WTC11 (cell line): ENCODE results near the gene SPDYE6. TPM values are rescaled to one million over a fixed set of nuclear protein-coding genes. Genes with fewer than 3 reads are reported as not detected.

ENCODE experiments used
- ATAC-seq: fragments of 200-7000 bp; cut with Tn5 transposase; 2 replicates; pipeline ENCODE4 v1.10.0; 2021; ENCODE audit warnings: mild to moderate bottlenecking, moderate library complexity
- CTCF ChIA-PET: fragments of 300-600 bp; sonication (Branson Sonifier 250); formaldehyde crosslinking; loops from one replicate; lab custom pipeline; 2021; ENCODE audit warnings: antibody characterized with exemption; lab: Charles Lee
- POLR2A ChIA-PET: fragments of 350-600 bp; sonication (Branson Sonifier 250); formaldehyde crosslinking; loops from one replicate; lab custom pipeline; 2021; ENCODE audit warnings: antibody characterized with exemption; lab: Charles Lee
- DNase-seq: peaks from one replicate; pipeline ENCODE4 v3.0.0; 2021; ENCODE audit warnings: low spot score
- H3K27ac Mint-ChIP-seq: 2 replicates; pipeline ENCODE4 v1.8.0; 2021; ENCODE audit warnings: mixed read lengths
- H3K27me3 Mint-ChIP-seq: 2 replicates; pipeline ENCODE4 v1.8.0; 2021; ENCODE audit warnings: low read depth, mild to moderate bottlenecking, moderate library complexity, mixed read lengths
- H3K36me3 Mint-ChIP-seq: 2 replicates; pipeline ENCODE4 v1.8.0; 2021; ENCODE audit warnings: mixed read lengths
- H3K4me1 Mint-ChIP-seq: 2 replicates; pipeline ENCODE4 v1.8.0; 2022; ENCODE audit warnings: mixed read lengths
- H3K4me3 Mint-ChIP-seq: 2 replicates; pipeline ENCODE4 v1.8.0; 2021; ENCODE audit warnings: mild to moderate bottlenecking, moderate library complexity, mixed read lengths
- H3K9me3 Mint-ChIP-seq: 2 replicates; pipeline ENCODE4 v1.8.0; 2021; ENCODE audit warnings: mixed read lengths
- ATF3 ChIP-seq: sonication (generic); formaldehyde crosslinking; conservative IDR thresholded peaks from 2 replicates; pipeline ENCODE4 v1.8.1; 2022; ENCODE audit warnings: mild to moderate bottlenecking, missing genetic modification reagents
- ELF4 ChIP-seq: sonication (generic); formaldehyde crosslinking; IDR thresholded peaks from 2 replicates; pipeline ENCODE4 v1.8.1; 2022; ENCODE audit warnings: low read depth, mild to moderate bottlenecking, moderate library complexity, missing genetic modification reagents
- ERG ChIP-seq: fragments of 250-450 bp; sonication (Bioruptor Pico); IDR thresholded peaks from 2 replicates; pipeline ENCODE4 v1.8.0; 2021; ENCODE audit warnings: mild to moderate bottlenecking
- GABPB1 ChIP-seq: sonication (generic); formaldehyde crosslinking; IDR thresholded peaks from 2 replicates; pipeline ENCODE4 v1.8.1; 2023; ENCODE audit warnings: mild to moderate bottlenecking, missing genetic modification reagents
- JUN ChIP-seq: sonication (generic); formaldehyde crosslinking; IDR thresholded peaks from 2 replicates; pipeline ENCODE4 v1.8.0; 2023; ENCODE audit warnings: mild to moderate bottlenecking, missing genetic modification reagents
- MAX ChIP-seq: sonication (generic); formaldehyde crosslinking; IDR thresholded peaks from 2 replicates; pipeline ENCODE4 v1.8.0; 2022; ENCODE audit warnings: mild to moderate bottlenecking, missing genetic modification reagents
- NR3C1 ChIP-seq: sonication (generic); formaldehyde crosslinking; conservative IDR thresholded peaks from 2 replicates; pipeline ENCODE4 v1.8.1; 2023; ENCODE audit warnings: low read depth, mild to moderate bottlenecking, missing genetic modification reagents
- RELA ChIP-seq: sonication (generic); formaldehyde crosslinking; IDR thresholded peaks from 2 replicates; pipeline ENCODE4 v1.8.1; 2022; ENCODE audit warnings: missing genetic modification reagents, mild to moderate bottlenecking, borderline replicate concordance
- SP1 ChIP-seq: sonication (generic); formaldehyde crosslinking; conservative IDR thresholded peaks from 2 replicates; pipeline ENCODE4 v1.8.1; 2022; ENCODE audit warnings: missing genetic modification reagents
- TCF7 ChIP-seq: sonication (generic); formaldehyde crosslinking; IDR thresholded peaks from 2 replicates; pipeline ENCODE4 v1.8.0; 2022; ENCODE audit warnings: mild to moderate bottlenecking, low read depth, missing genetic modification reagents, moderate library complexity
- TP53 ChIP-seq: sonication (generic); formaldehyde crosslinking; IDR thresholded peaks from 2 replicates; pipeline ENCODE4 v1.8.1; 2023; ENCODE audit warnings: mild to moderate bottlenecking, missing genetic modification reagents
- USF2 ChIP-seq: sonication (generic); formaldehyde crosslinking; IDR thresholded peaks from 2 replicates; pipeline ENCODE4 v1.8.1; 2023; ENCODE audit warnings: mild to moderate bottlenecking, missing genetic modification reagents, moderate library complexity
- ZBTB43 ChIP-seq: sonication (generic); formaldehyde crosslinking; IDR thresholded peaks from 2 replicates; pipeline ENCODE4 v1.8.1; 2023; ENCODE audit warnings: mild to moderate bottlenecking, missing genetic modification reagents
- ZMAT4 ChIP-seq: fragments of 250-450 bp; sonication (Bioruptor Pico); IDR thresholded peaks from 2 replicates; pipeline ENCODE4 v1.9.0; 2021; ENCODE audit warnings: mild to moderate bottlenecking
- ZNF121 ChIP-seq: sonication (generic); formaldehyde crosslinking; IDR thresholded peaks from 2 replicates; pipeline ENCODE4 v1.8.0; 2023; ENCODE audit warnings: missing genetic modification reagents
- ZNF219 ChIP-seq: sonication (generic); formaldehyde crosslinking; IDR thresholded peaks from 2 replicates; pipeline ENCODE4 v1.8.0; 2023; ENCODE audit warnings: missing genetic modification reagents, mild to moderate bottlenecking, borderline replicate concordance
- ZNF232 ChIP-seq: sonication (generic); formaldehyde crosslinking; IDR thresholded peaks from 2 replicates; pipeline ENCODE4 v1.8.0; 2022; ENCODE audit warnings: mild to moderate bottlenecking, missing genetic modification reagents
- ZNF396 ChIP-seq: fragments of 250-450 bp; sonication (Bioruptor Pico); IDR thresholded peaks from 2 replicates; pipeline ENCODE4 v1.8.0; 2021; ENCODE audit warnings: mild to moderate bottlenecking, moderate library complexity, borderline replicate concordance
- total RNA-seq: library from RNA; stranded (reverse); gene quantifications from 3 replicates; pipeline ENCODE4 v1.2.3, GENCODE V29; 2021

The SPDYE6 gene
- total RNA-seq, 1 experiment from 2014 or later = not detected

- POLR2A ChIA-PET = interaction anchor here (0.6 kb wide), 1 partner anchor 15 kb away, joined by 3 read pairs; no protein-coding TSS in a partner anchor
- peak; percentile 74 for ATAC-seq
Measured at GRCh38 chr7:102321351-102322201, 34.7 kb downstream of the SPDYE6 start.

GRCh38 chr7:102320601-102321350 is 35.5 kb downstream of the SPDYE6 start:
- Mint-ChIP-seq H3K9me3 (no peaks in the 10 kb centered on the region), H3K27ac (no peak overlapping the region), H3K36me3 (peaks cover 6% of the 10 kb centered on the region), H3K4me3 (peak overlapping the region; percentile 34), H3K4me1 (peaks cover 19% of the 10 kb centered on the region), H3K27me3 (peaks cover 13% of the 10 kb centered on the region)
- ChIA-PET POLR2A (no interaction called here), CTCF (interaction anchor here (0.6 to 2.2 kb wide), 8 partner anchors 20 to 778 kb away, joined by 3 to 17 read pairs (median 5); partner anchors contain the start of gene PRKRIP1)
- TF ChIP-seq RELA (no peak), ZNF232 (CRISPR knock-in tag) (no peak), USF2 (no peak), ZNF121 (0 out of 2 replicates have a peak, but pooled peaks have one; percentile 2), NR3C1 (0 out of 2 replicates have a peak, but pooled peaks have one; percentile 22)
- DNase-seq (no peak), ATAC-seq (peak; percentile 7)

More at GRCh38 chr7:102321351-102322201, 34.7 kb downstream of the SPDYE6 start:
- Mint-ChIP-seq H3K36me3 (peaks cover 6% of the 10 kb centered on the region), H3K9me3 (no peaks in the 10 kb centered on the region), H3K27ac (no peak overlapping the region), H3K4me1 (peaks cover 19% of the 10 kb centered on the region), H3K27me3 (peaks cover 13% of the 10 kb centered on the region)
- CTCF ChIA-PET = interaction anchor here (0.6 to 2.2 kb wide), 9 partner anchors 21 to 778 kb away, joined by 3 to 17 read pairs (median 4); partner anchors contain the start of gene PRKRIP1
- TF ChIP-seq ZBTB43 (CRISPR knock-in tag) (no peak), ATF3 (CRISPR knock-in tag) (no peak), SP1 (CRISPR knock-in tag) (peak; percentile 48; the same call in 1 of the 2 replicates), TP53 (CRISPR knock-in tag) (0 out of 2 replicates have a peak, but pooled peaks have one; percentile 37)
- TF ChIP-seq, all 79 proteins: peak for 2
- peak overlapping the region; percentile 38 for H3K4me3 Mint-ChIP-seq
- DNase-seq = peak; percentile 74

GRCh38 chr7:102320181-102320580 is 36.1 kb downstream of the SPDYE6 start:
- ATAC-seq (no peak), DNase-seq (no peak)
- peaks cover 6% of the 10 kb centered on the region for H3K36me3 Mint-ChIP-seq
- no peak overlapping the region for H3K27ac Mint-ChIP-seq
- peaks cover 19% of the 10 kb centered on the region for H3K4me1 Mint-ChIP-seq
- CTCF ChIA-PET = interaction anchor here (1.2 to 1.6 kb wide), 2 partner anchors 16 to 24 kb away, joined by 3 to 6 read pairs; no protein-coding TSS in a partner anchor
- no peak overlapping the region for H3K4me3 Mint-ChIP-seq
- no peaks in the 10 kb centered on the region for H3K9me3 Mint-ChIP-seq
- H3K27me3 Mint-ChIP-seq = peaks cover 13% of the 10 kb centered on the region
- TF ChIP-seq ZNF219 (CRISPR knock-in tag) = no peak
- TF ChIP-seq ZMAT4 (CRISPR knock-in tag) = no peak
- no peak for TF ChIP-seq NR3C1
- no peak for TF ChIP-seq MAX
- no peak for TF ChIP-seq TP53 (CRISPR knock-in tag)
- no peak for TF ChIP-seq ELF4 (CRISPR knock-in tag)
- no peak for TF ChIP-seq ERG (CRISPR knock-in tag)
- TF ChIP-seq JUN (CRISPR knock-in tag) = no peak
- TF ChIP-seq TCF7 (CRISPR knock-in tag) = no peak
- no peak for TF ChIP-seq ZNF396 (CRISPR knock-in tag)
- TF ChIP-seq GABPB1 (CRISPR knock-in tag) = no peak
- POLR2A ChIA-PET = no interaction called here
